H9 (cell line): ENCODE data around the gene LSP1. TPM values are rescaled to one million over a fixed set of nuclear protein-coding genes. Genes with fewer than 3 reads are reported as not detected.

ENCODE experiments used
- DNase-seq: peaks from one replicate; pipeline ENCODE4 v3.0.0-alpha.2; 2017
- H2AFZ ChIP-seq: one replicate; pipeline ENCODE4 v1.6.1; 2013; ENCODE audit warnings: mild to moderate bottlenecking, low read length, control low read depth, moderate library complexity
- H2AK5ac ChIP-seq: 2 replicates; pipeline ENCODE4 v1.6.1; 2013; ENCODE audit warnings: low read length, control low read depth, mixed read lengths; ENCODE audit not compliant: insufficient read length
- H2BK120ac ChIP-seq: one replicate; pipeline ENCODE4 v1.6.1; 2013; ENCODE audit warnings: low read depth, mild to moderate bottlenecking, low read length, control low read depth, inconsistent platforms; ENCODE audit not compliant: poor library complexity, severe bottlenecking
- H2BK12ac ChIP-seq: 2 replicates; pipeline ENCODE4 v1.6.1; 2013; ENCODE audit warnings: low read length, control low read depth, mixed read lengths, low read depth; ENCODE audit not compliant: insufficient read length
- H2BK15ac ChIP-seq: 2 replicates; pipeline ENCODE4 v1.6.1; 2013; ENCODE audit warnings: low read depth, low read length, control low read depth
- H2BK20ac ChIP-seq: one replicate; pipeline ENCODE4 v1.6.1; 2013; ENCODE audit warnings: low read depth, mild to moderate bottlenecking, low read length, control low read depth, inconsistent platforms; ENCODE audit not compliant: poor library complexity, severe bottlenecking
- H2BK5ac ChIP-seq: 2 replicates; pipeline ENCODE4 v1.6.1; 2013; ENCODE audit warnings: low read length, control low read depth, mixed read lengths; ENCODE audit not compliant: insufficient read length
- H3K14ac ChIP-seq: 2 replicates; pipeline ENCODE4 v1.6.1; 2013; ENCODE audit warnings: low read length, control low read depth; ENCODE audit not compliant: insufficient read depth
- H3K18ac ChIP-seq: 2 replicates; pipeline ENCODE4 v1.6.1; 2013; ENCODE audit warnings: low read depth, mild to moderate bottlenecking, mixed read lengths, low read length, control low read depth; ENCODE audit not compliant: insufficient read length
- H3K23ac ChIP-seq: 2 replicates; pipeline ENCODE4 v1.6.1; 2013; ENCODE audit warnings: low read length, control low read depth, mixed read lengths, low read depth; ENCODE audit not compliant: insufficient read length
- H3K23me2 ChIP-seq: 2 replicates; pipeline ENCODE4 v1.6.1; 2013; ENCODE audit warnings: low read depth, mild to moderate bottlenecking, mixed read lengths, low read length, control low read depth; ENCODE audit not compliant: insufficient read length, poor library complexity, severe bottlenecking
- H3K27ac ChIP-seq: 2 replicates; pipeline ENCODE4 v1.5.1; 2013; ENCODE audit warnings: low read length, control low read depth, mixed read lengths, low read depth; ENCODE audit not compliant: insufficient read length
- H3K27me3 ChIP-seq: 2 replicates; pipeline ENCODE4 v1.6.1; 2013; ENCODE audit warnings: low read length, control low read depth, inconsistent platforms; ENCODE audit not compliant: insufficient read depth
- H3K4ac ChIP-seq: 2 replicates; pipeline ENCODE4 v1.6.1; 2013; ENCODE audit warnings: low read depth, mild to moderate bottlenecking, control low read depth, inconsistent platforms, low read length, moderate library complexity
- H3K4me1 ChIP-seq: 2 replicates; pipeline ENCODE4 v1.6.1; 2013; ENCODE audit warnings: low read length, control low read depth, inconsistent platforms; ENCODE audit not compliant: insufficient read depth
- H3K4me2 ChIP-seq: 2 replicates; pipeline ENCODE4 v1.6.1; 2013; ENCODE audit warnings: low read length, control low read depth, mixed read lengths; ENCODE audit not compliant: insufficient read length, insufficient read depth
- H3K56ac ChIP-seq: 2 replicates; pipeline ENCODE4 v1.6.1; 2013; ENCODE audit warnings: low read depth, mild to moderate bottlenecking, mixed read lengths, low read length, control low read depth; ENCODE audit not compliant: insufficient read length
- H3K79me1 ChIP-seq: 2 replicates; pipeline ENCODE4 v1.6.1; 2013; ENCODE audit warnings: low read depth, mild to moderate bottlenecking, moderate library complexity, low read length, control low read depth, inconsistent platforms; ENCODE audit not compliant: insufficient read depth, poor library complexity, severe bottlenecking
- H3K79me2 ChIP-seq: 2 replicates; pipeline ENCODE4 v1.6.1; 2013; ENCODE audit warnings: low read length, control low read depth, inconsistent platforms; ENCODE audit not compliant: insufficient read depth
- H3K9ac ChIP-seq: 2 replicates; pipeline ENCODE4 v1.6.1; 2013; ENCODE audit warnings: low read length, control low read depth, mixed read lengths; ENCODE audit not compliant: insufficient read length; ENCODE audit errors: extremely low read depth
- H3K9me3 ChIP-seq: one replicate; pipeline ENCODE4 v1.6.1; 2013; ENCODE audit warnings: low read depth, low read length, inconsistent platforms; ENCODE audit not compliant: control insufficient read depth
- H3T11ph ChIP-seq: one replicate; pipeline ENCODE4 v1.6.1; 2013; ENCODE audit warnings: mild to moderate bottlenecking, low read length, control low read depth, inconsistent platforms
- H4K20me1 ChIP-seq: one replicate; pipeline ENCODE4 v1.6.1; 2013; ENCODE audit not compliant: control insufficient read depth, insufficient read length, insufficient read depth
- H4K5ac ChIP-seq: 2 replicates; pipeline ENCODE4 v1.6.1; 2013; ENCODE audit warnings: low read depth, mild to moderate bottlenecking, mixed read lengths, low read length, control low read depth; ENCODE audit not compliant: insufficient read length
- H4K8ac ChIP-seq: replicated peaks from 2 replicates; pipeline ENCODE4 v1.6.1; 2013; ENCODE audit warnings: low read length, control low read depth, mixed read lengths, low read depth; ENCODE audit not compliant: insufficient read length
- H4K91ac ChIP-seq: 2 replicates; pipeline ENCODE4 v1.6.1; 2013; ENCODE audit warnings: low read depth, mild to moderate bottlenecking, moderate library complexity, mixed read lengths, low read length, control low read depth; ENCODE audit not compliant: insufficient read length
- H3K27ac Mint-ChIP-seq, 3 experiments: 2 replicates in 2 of 3; 3 replicates in 1 of 3; pipeline ENCODE4 v1.8.0; 2020 to 2021; ENCODE audit warnings: mixed read lengths in 3 of 3, mild to moderate bottlenecking in 1 of 3, moderate library complexity in 1 of 3
- H3K27me3 Mint-ChIP-seq: 2 replicates; pipeline ENCODE4 v1.8.0; 2021; ENCODE audit warnings: low read depth, mild to moderate bottlenecking, moderate library complexity, mixed read lengths
- H3K36me3 Mint-ChIP-seq, 3 experiments: 2 replicates in 2 of 3; 3 replicates in 1 of 3; pipeline ENCODE4 v1.8.0; 2020 to 2021; ENCODE audit warnings: low read depth in 3 of 3, mixed read lengths in 3 of 3; ENCODE audit not compliant: insufficient read depth in 1 of 3
- H3K4me1 Mint-ChIP-seq, 2 experiments: 2 replicates each; pipeline ENCODE4 v1.8.0; 2020; ENCODE audit warnings: mixed read lengths in 2 of 2
- H3K4me3 Mint-ChIP-seq, 2 experiments: 2 replicates in 1 of 2; 3 replicates in 1 of 2; pipeline ENCODE4 v1.8.0; 2020 to 2021; ENCODE audit warnings: mild to moderate bottlenecking in 2 of 2, mixed read lengths in 2 of 2, moderate library complexity in 1 of 2
- H3K9me3 Mint-ChIP-seq, 2 experiments: 2 replicates in 1 of 2; 3 replicates in 1 of 2; pipeline ENCODE4 v1.8.0; 2020; ENCODE audit warnings: mild to moderate bottlenecking in 2 of 2, mixed read lengths in 2 of 2, moderate library complexity in 1 of 2
- WGBS: extraction: QIAGEN DNeasy Blood & Tissue Kit; methylation state at CpG from one replicate; pipeline ENCODE4 v1.1.7; 2013; ENCODE audit warnings: missing lambda C conversion rate, low lambda C conversion rate, mixed read lengths; ENCODE audit not compliant: insufficient read length; ENCODE audit errors: extremely low coverage; 5-methylcytosine and 5-hydroxymethylcytosine counted together
- total RNA-seq: library from RNA; stranded (reverse); gene quantifications from 2 replicates; pipeline ENCODE4 v1.2.1, GENCODE V29; 2021
- TF ChIP-seq, protein P1 (sequence below): fragments of 200-600 bp; sonication (generic); conservative IDR thresholded peaks from 3 replicates; pipeline ENCODE4 v1.8.0; 2021; ENCODE audit warnings: antibody characterized with exemption, mild to moderate bottlenecking

LSP1 gene
- total RNA-seq, 1 experiment from 2014 or later, result not detected

DNA sequence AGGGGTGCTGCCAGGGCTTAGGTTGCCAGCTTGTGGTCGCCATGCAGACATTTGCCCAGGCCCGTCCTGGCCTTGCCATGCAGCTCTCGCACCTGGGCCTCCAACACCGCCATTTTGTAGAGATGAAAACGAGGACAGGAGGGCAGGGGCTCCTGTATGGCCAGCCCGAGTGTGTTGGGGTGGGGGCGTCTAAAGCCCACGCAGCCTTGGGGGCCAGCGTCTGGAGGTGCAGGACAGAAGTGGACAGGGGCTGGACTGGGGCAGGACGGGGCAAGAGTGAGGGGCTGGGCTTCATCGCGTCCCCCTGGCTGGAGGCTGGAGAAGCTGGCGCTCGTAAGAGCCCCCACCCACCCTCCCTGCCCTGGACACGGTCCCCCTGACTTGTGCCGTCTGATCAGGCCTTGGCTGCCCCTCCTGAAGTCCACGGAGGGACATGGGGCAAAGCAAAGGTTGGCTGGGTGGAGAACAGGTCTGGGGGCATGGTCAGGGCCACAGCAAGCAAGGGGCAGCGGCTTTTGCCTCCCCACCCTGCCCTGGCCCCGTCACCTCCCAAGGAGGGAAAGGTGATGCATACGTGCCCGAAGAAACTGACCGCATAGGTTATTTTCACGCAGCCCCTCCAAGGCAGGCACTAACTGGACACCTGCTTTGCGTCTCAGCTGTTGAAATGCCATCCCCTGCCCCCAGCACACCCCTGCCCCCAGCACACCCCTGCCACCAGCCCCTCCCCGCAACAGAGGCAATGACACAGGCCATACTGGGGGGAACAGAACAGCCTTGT lies 67.4 kb downstream of the LSP1 start:
- Histone ChIP-seq H4K91ac (no peak overlapping the region), H3K4me1 (no peaks in the 10 kb centered on the region), H3K9me3 (no peaks in the 10 kb centered on the region), H3K79me1 (no peaks in the 10 kb centered on the region), H2BK15ac (no peak overlapping the region), H3K14ac (no peak overlapping the region; the same call in 1 of the 2 replicates), H3K18ac (no peak overlapping the region), H2BK5ac (no peak overlapping the region), H3K23ac (no peak overlapping the region), H4K5ac (no peak overlapping the region), H3K27me3 (no peaks in the 10 kb centered on the region), H3K9ac (no peak overlapping the region), H2BK12ac (no peak overlapping the region), H3K4ac (no peak overlapping the region), H3K4me2 (no peak overlapping the region), H2AFZ (no peak overlapping the region), H3K27ac (no peak overlapping the region), H2AK5ac (no peak overlapping the region), H3T11ph (no peak overlapping the region), H4K8ac (no peak overlapping the region), H2BK20ac (no peak overlapping the region), H3K56ac (no peak overlapping the region), H3K79me2 (no peaks in the 10 kb centered on the region), H3K23me2 (no peaks in the 10 kb centered on the region), H4K20me1 (no peaks in the 10 kb centered on the region), H2BK120ac (no peak overlapping the region)
- Mint-ChIP-seq H3K27me3 (peaks cover 17% of the 10 kb centered on the region), H3K4me1 (peaks cover 3 to 6% of the 10 kb centered on the region in 2 experiments; a peak in 3 of 4 replicates), H3K9me3 (no peaks in the 10 kb centered on the region; a peak in 1 of 5 replicates), H3K27ac (no peak overlapping the region), H3K36me3 (no peaks in the 10 kb centered on the region), H3K4me3 (no peak overlapping the region)
- no CpG with 5 or more reads among the region's 25 CpGs for WGBS
- TF ChIP-seq, protein P1, sequence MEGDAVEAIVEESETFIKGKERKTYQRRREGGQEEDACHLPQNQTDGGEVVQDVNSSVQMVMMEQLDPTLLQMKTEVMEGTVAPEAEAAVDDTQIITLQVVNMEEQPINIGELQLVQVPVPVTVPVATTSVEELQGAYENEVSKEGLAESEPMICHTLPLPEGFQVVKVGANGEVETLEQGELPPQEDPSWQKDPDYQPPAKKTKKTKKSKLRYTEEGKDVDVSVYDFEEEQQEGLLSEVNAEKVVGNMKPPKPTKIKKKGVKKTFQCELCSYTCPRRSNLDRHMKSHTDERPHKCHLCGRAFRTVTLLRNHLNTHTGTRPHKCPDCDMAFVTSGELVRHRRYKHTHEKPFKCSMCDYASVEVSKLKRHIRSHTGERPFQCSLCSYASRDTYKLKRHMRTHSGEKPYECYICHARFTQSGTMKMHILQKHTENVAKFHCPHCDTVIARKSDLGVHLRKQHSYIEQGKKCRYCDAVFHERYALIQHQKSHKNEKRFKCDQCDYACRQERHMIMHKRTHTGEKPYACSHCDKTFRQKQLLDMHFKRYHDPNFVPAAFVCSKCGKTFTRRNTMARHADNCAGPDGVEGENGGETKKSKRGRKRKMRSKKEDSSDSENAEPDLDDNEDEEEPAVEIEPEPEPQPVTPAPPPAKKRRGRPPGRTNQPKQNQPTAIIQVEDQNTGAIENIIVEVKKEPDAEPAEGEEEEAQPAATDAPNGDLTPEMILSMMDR, result no peak
- DNase-seq, result no peak
